Psoas muscle (tissue), 8 donors: ENCODE measurements around the gene OR5K1. TPM values are rescaled to one million over a fixed set of nuclear protein-coding genes. Genes with fewer than 3 reads are reported as not detected.

ENCODE experiments used
- ATAC-seq, 4 donors: fragments of 200-7000 bp; cut with Tn5 transposase; one replicate each; pipeline ENCODE4 v1.9.1; 2020; ENCODE audit warnings: moderate library complexity in 3 of 4, mild to moderate bottlenecking in 2 of 4
- DNase-seq, 2 donors: peaks; one replicate each; pipeline ENCODE4 v3.0.0-alpha.2; 2020
- H3K27ac ChIP-seq: fragments of 200-600 bp; one replicate; pipeline ENCODE4 v1.8.0; 2022
- H3K27me3 ChIP-seq, 3 donors: fragments of 200-600 bp in 1 of 3; one replicate each; pipeline versions ENCODE4 v1.6.1 to v1.8.0; 2013 to 2022; ENCODE audit warnings: low read length in 2 of 3, mild to moderate bottlenecking in 2 of 3, moderate library complexity in 1 of 3; ENCODE audit not compliant: insufficient read depth in 3 of 3
- H3K36me3 ChIP-seq, 2 donors: fragments of 200-600 bp in 1 of 2; one replicate each; pipeline versions ENCODE4 v1.6.1 to v1.8.0; 2013 to 2022; ENCODE audit warnings: low read depth in 1 of 2, mild to moderate bottlenecking in 1 of 2, moderate library complexity in 1 of 2; ENCODE audit not compliant: insufficient read depth in 1 of 2
- H3K4me1 ChIP-seq: fragments of 200-600 bp; one replicate; pipeline ENCODE4 v1.8.0; 2022
- H3K4me3 ChIP-seq: fragments of 200-600 bp; one replicate; pipeline ENCODE4 v1.8.0; 2022; ENCODE audit warnings: mild to moderate bottlenecking
- H3K9me3 ChIP-seq: fragments of 200-600 bp; one replicate; pipeline ENCODE4 v1.8.0; 2022
- WGBS, 3 donors: extraction: QIAGEN DNeasy Blood & Tissue Kit; methylation state at CpG; one replicate each; pipeline versions ENCODE4 v1.1.6 to v1.1.7; 2013; 5-methylcytosine and 5-hydroxymethylcytosine counted together
- intact Hi-C, 2 donors: fragments of 100-400 bp; cut with DNase I; formaldehyde crosslinking; loops; one replicate each; pipeline versions ENCODE4 v1.11.0 to v1.14.2; 2022
- long read RNA-seq, 2 donors: library from polyadenylated mRNA; unstranded; transcript quantifications; one replicate each; pipeline ENCODE4 v2.0.0, GENCODE V29; 2021
- polyA plus RNA-seq, 3 donors: library from polyadenylated mRNA; stranded (reverse); fragments of 200-250 nt; gene quantifications; one replicate each; pipeline ENCODE4 v1.2.3, GENCODE V29; 2013
- total RNA-seq, 4 donors: library from RNA; stranded (reverse); fragmentation: NEBNext Ultra II Directional in 2 of 4; extraction: Animal tissue kit (Norgen Biotek cat#: 25700) in 2 of 4; gene quantifications; one replicate each; pipeline versions ENCODE4 v1.2.1 to v1.2.4, GENCODE V29; 2021 to 2023
- TF ChIP-seq, protein P1 (sequence below): fragments of 200-600 bp; IDR thresholded peaks from one replicate; pipeline ENCODE4 v1.8.0; 2022; ENCODE audit warnings: antibody characterized with exemption
- donor health status: healthy with polysubstance abuse.
- donor health status: DM: no; HTN: no; CAD: no; lungs with moderate emphysema.
- donor health status: Bipolar disorder and iron deficiency.
- donor health status: healthy.
- donor health status: DM: yes; HTN: yes; CAD: no.
- donor health status: DM: no; HTN: no; CAD: no.
- donor health status: DM: no; HTN: no; CAD: no.
- donor health status: DM: yes; HTN: yes; CAD: no.

The OR5K1 gene
- total RNA-seq (not detected), polyA plus RNA-seq (not detected)
- long read RNA-seq, donor 1, result 0 reads
- long read RNA-seq, donor 2, result 0 reads

GRCh38 chr3:98462901-98463300 lies at the start of gene OR5K1:
Gene OR5K1 (plus strand): TSS chr3:98463201. CDS start chr3:98469577, 6,376 bp downstream.
- intact Hi-C loops, result no loop called here
- H3K9me3 ChIP-seq, result peaks cover 5% of the 10 kb centered on the region

DNA sequence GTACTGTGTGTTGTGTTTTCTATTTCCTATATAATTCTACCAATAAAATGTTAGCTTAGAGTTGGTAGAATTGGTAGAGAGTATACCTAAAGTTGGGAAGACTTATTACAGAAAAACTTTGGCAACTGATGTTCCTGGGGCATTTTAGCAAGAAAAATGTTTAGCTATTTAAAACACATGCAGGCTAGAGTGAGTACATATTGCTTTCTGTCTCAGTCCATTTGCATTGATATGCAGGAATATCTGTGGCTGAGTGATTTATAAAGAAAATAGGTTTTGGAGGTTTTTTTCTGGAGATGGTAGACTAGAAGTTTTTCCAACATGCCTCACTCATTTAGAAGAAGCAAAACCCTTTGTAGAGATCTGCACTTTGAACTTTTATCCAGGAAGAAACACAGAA lies 30.4 kb upstream of the OR5K1 start:
- intact Hi-C loops, result no loop called here

More at GRCh38 chr3:98462901-98463300, at the start of gene OR5K1:
- H3K36me3 ChIP-seq, result no peaks in the 10 kb centered on the region
- H3K4me1 ChIP-seq, result no peaks in the 10 kb centered on the region
- DNase-seq (no peak), ATAC-seq (no peak)
- no peaks in the 10 kb centered on the region for H3K27me3 ChIP-seq
- 54 to 69% (median 66%) methylated on average over 1 of the region's 1 CpG for whole genome bisulfite sequencing, 3 donors
- TF ChIP-seq, protein P1, sequence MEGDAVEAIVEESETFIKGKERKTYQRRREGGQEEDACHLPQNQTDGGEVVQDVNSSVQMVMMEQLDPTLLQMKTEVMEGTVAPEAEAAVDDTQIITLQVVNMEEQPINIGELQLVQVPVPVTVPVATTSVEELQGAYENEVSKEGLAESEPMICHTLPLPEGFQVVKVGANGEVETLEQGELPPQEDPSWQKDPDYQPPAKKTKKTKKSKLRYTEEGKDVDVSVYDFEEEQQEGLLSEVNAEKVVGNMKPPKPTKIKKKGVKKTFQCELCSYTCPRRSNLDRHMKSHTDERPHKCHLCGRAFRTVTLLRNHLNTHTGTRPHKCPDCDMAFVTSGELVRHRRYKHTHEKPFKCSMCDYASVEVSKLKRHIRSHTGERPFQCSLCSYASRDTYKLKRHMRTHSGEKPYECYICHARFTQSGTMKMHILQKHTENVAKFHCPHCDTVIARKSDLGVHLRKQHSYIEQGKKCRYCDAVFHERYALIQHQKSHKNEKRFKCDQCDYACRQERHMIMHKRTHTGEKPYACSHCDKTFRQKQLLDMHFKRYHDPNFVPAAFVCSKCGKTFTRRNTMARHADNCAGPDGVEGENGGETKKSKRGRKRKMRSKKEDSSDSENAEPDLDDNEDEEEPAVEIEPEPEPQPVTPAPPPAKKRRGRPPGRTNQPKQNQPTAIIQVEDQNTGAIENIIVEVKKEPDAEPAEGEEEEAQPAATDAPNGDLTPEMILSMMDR, result no peak
- H3K27ac ChIP-seq, result no peak within 1 kb of the TSS
- no peak within 1 kb of the TSS for H3K4me3 ChIP-seq

DNA sequence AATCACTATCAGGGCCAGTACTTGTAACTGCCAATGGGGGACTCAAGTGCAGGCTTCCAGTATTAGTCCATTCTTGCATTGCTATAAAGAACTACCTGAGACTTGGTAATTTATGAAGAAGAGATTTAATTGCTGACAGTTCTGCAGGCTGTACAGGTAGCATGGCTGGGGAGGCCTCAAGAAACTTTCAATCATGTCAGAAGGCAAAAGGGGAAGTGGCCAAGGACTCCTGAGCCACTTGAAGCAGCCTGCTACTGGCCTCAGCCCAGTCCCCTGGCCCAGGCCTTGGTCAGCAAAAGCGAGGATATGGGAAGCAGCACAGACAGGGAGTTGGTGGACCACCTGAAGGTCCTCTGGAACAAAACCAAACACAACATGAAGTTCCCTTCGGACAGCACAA lies 29.2 kb upstream of the OR5K1 start:
- 17 to 31% (median 24%) methylated on average over 2 of the region's 2 CpGs for WGBS, 3 donors
- DNase-seq (no peak), ATAC-seq (no peak)
- Histone ChIP-seq H3K4me3 (no peak overlapping the region), H3K4me1 (no peaks in the 10 kb centered on the region), H3K36me3 (no peaks in the 10 kb centered on the region), H3K27me3 (no peaks in the 10 kb centered on the region), H3K27ac (no peak overlapping the region), H3K9me3 (peaks cover 20% of the 10 kb centered on the region)
- intact Hi-C loops, result no loop called here
- TF ChIP-seq, protein P1, result no peak

More for the DNA sequence above, 30.4 kb upstream of the OR5K1 start:
- ATAC-seq, result no peak
- TF ChIP-seq, protein P1, result no peak
- no peak overlapping the region for H3K27ac ChIP-seq
- no peak overlapping the region for H3K4me3 ChIP-seq
- H3K36me3 ChIP-seq, result no peaks in the 10 kb centered on the region
- no peak for DNase-seq
- no peaks in the 10 kb centered on the region for H3K4me1 ChIP-seq
- H3K9me3 ChIP-seq, result peaks cover 26% of the 10 kb centered on the region
- no peaks in the 10 kb centered on the region for H3K27me3 ChIP-seq

DNA sequence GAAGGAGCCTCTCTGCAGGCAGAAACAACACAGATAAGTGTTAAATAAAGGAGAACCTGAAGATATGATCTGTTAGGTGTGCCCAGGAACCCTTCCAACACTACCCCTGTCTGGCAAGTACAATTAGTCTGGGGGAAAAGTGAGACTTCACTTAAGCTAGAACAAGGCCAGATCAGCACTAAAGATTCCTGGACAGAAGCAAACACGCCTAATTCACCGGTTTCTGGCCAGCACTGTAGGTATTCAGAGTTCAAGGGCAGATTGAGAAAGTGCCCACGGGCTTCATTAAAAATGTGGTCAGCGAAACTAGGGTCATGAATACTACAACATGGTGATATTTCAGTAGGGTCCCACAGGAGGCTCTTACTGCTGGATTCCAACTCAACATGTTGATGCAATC lies 28.6 kb upstream of the OR5K1 start:
- H3K27ac ChIP-seq, result no peak overlapping the region
- H3K36me3 ChIP-seq, result no peaks in the 10 kb centered on the region
- no peak for ATAC-seq
- WGBS, 3 donors, result 63 to 70% (median 69%) methylated on average over 4 of the region's 4 CpGs
- H3K4me3 ChIP-seq, result no peak overlapping the region
- intact Hi-C loops, result no loop called here
- no peaks in the 10 kb centered on the region for H3K27me3 ChIP-seq
- no peaks in the 10 kb centered on the region for H3K4me1 ChIP-seq
- DNase-seq, result no peak
- H3K9me3 ChIP-seq, result peaks cover 17% of the 10 kb centered on the region
- TF ChIP-seq, protein P1, result no peak

DNA sequence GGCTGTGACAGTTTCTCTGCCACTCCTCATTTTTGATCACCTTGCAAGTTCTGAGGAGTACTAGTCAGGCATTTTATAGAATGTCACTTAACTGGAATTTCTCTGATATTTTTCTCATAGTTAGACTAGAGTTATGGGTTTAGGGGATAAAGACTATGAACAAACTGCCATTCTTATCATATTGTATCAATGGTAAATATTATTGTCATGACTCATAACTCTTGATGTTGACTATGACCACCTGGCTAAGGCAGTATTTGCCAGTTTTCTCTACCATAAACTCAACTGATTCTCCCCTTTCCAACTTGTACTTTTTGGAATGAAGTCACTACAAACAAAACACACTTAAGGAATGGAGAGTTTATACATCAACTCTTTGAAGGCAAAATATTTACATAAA lies 22.7 kb upstream of the OR5K1 start:
- Histone ChIP-seq H3K4me3 (no peak overlapping the region), H3K9me3 (no peaks in the 10 kb centered on the region), H3K27ac (no peak overlapping the region), H3K4me1 (no peaks in the 10 kb centered on the region), H3K36me3 (no peaks in the 10 kb centered on the region), H3K27me3 (no peaks in the 10 kb centered on the region)
- intact Hi-C loops, result no loop called here
- TF ChIP-seq, protein P1, result no peak
- ATAC-seq (no peak), DNase-seq (no peak)
